NCI-H2081 treated with DMSO at 0.1 percent for 48 hours (cell line): Measurements from ENCODE around the gene AVPI1.
"Not testable (repeated sequence)": the region's sequence is repeated elsewhere in the genome, so short reads cannot be mapped to it uniquely, and the experiment has no call there.

Experiments
- DNase-seq: peaks from one replicate; lab custom pipeline; 2025; lab: John Stamatoyannopoulos, UW

Gene AVPI1

DNA sequence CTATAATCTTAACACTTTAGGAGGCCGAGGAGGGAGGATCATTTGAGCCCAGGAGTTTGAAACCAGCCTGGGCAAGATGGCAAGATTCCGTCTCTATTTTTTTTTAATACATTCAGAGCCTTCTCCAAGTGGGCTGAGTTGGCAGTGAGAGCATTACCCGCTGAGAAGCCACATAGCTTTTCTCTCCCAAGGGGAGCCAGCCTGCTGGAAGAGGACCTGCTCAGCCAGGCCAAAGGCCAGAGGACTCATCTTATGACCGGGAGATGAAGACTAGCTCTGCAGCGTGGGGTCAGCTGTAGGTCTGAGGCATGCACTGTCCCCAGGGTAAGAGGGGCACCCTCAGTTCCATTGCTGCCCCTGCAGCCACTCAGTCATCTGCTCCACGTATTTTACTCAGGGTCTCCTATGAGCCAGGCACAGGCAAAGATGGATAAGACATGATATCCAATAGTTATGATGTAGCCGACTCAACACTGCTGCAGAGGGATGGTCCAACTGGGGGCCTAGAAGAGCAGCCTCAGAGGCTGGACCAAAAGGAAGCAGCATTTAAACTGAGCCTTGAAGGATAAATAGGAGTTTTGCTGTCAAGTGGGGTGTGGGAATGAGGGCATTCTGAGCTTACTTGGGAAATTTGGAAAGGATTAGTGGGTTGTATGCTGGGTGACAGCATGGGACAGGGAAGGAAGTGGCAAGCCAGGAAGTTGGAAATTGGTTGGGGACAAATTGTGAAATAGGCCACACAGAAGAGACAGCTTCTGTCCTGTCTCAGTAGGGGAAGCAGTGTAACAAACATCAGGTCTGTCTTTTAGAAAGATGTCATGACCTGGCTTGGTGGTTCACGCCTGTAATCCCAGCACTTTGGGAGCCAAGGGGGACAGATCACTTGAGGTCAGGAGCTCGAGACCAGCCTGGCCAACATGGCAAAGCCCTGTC is 24.9 kb upstream of the AVPI1 start:
- no peak for DNase-seq

DNA sequence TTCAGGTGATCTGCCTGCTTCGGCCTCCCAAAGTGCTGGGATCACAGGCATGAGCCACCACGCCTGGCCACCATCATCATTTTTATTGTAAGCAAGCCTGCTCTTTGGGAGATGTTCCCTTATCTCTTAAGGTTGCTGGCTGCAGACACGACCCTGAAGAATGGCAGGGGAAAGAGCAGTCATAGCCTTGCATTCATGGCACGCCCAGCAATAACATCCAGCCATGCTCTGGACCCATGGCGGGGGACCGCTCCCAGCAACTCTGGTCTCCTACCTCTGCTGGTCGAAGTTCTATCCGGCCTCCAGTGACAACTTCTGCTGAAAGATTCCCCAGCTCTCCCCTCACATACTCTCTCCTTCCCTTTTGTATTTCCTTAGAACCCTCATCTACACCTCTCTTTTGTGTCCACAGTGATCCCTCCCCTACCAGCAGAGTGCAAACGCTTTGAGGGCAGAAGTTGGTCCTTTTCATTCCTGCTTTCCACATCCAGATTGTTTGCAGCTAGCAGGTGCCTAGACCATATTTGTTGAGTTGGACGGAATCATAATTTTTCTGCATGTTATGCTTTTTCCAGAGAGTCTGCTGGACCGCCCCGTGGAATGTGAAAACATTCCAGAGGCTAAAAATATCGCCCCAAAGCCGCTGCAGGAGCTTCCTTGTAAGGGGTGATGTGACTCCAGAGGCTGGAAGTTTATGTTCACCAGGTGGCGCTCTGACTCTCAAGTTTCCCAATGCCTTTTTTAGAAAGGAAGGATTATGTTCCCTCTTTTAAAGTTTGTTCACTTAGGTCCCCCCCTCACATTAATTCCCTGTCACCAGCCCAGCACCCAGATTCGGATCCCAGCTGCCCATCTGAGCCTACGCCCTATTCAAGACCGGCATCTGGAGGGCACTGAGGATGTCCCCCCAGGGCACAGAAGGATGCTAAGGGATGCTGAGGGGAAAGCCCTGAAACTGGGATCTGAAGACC is 22.2 kb upstream of the AVPI1 start:
- DNase-seq: no peak

DNA sequence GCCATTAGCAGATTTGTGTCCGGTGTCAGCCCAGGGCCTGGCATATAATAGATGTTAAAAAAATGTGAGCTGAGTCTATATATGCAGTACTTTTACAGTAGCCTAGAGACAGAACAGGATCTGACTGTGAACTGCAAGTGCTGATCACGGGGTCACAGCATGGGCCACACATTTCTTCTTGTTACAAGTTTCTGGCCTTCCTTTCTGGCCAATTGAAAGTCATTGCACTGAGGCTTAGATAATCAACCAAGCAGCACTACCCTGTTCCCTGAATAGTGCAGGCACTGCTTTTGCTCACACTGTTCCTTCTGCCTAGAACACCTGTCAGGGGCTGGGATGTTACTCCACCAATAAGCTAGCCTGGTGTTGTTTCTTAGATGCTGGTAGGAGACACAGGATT is 21.1 kb upstream of the AVPI1 start:
- no peak for DNase-seq

DNA sequence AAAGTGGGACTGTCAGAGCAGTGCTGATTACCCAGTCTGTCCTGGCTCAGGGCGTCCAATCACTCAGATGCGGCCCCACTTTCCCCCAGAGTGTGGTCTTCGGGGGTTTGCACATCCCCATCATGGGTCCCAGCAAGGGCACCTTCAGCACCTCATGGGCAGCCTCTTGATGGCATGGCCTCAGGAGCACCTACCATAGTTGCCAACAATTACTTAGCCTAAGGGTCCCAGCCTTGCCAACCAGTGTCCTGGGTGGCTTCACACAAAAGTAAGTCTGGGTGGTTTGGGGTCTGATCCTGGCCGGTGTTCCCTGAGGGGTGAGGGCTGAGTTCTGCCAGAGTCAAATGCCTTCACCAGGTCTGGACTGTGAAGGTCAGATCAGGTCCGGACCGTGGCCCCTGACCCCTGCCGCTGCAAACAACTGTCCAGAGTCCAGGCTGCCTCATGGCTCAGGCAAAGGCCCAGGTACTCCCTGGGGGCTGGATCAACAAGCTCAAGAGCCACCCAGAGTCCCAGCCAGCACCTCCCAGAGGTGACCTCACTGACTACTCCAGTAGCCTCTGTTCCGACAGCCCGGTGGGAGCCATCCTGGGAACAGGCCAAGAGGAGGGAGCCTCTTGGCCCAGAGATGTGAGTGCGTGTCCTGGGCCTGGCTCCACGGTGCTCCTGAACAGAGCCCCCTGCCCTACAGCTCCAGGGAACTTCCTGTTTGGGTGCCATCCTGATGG is 20.3 kb upstream of the AVPI1 start:
- no peak for DNase-seq

DNA sequence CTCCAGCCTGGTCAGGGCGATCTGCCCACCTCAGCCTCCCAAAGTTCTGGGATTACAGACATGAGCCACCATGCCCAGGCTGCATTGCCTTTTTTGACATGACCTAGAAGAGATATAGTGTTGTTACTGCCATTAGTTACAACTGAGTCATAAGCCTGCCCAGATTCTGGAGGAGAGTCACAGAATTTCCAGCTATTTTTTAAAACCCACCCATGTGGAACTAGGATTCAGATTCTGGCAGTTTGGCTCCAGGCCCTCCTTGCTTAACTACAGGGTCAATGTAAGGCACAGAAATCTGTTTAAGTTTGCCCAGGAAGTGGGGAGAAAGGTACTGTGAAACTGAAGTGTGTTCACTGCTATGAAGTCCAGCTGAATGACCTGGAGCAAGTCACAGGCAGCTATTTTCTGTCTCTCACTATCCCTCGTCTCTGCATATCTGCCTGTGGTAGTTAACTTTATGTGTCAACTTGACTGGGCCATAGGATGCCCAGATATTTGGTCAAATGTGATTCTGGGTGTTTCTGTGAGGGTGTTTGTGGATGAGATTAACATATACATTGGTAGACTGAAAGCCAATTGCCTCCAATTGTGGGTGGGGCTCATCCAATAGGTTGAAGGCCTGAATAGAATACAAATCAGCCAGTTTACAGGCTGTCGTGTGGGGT is 18.1 kb upstream of the AVPI1 start:
- no peak for DNase-seq

DNA sequence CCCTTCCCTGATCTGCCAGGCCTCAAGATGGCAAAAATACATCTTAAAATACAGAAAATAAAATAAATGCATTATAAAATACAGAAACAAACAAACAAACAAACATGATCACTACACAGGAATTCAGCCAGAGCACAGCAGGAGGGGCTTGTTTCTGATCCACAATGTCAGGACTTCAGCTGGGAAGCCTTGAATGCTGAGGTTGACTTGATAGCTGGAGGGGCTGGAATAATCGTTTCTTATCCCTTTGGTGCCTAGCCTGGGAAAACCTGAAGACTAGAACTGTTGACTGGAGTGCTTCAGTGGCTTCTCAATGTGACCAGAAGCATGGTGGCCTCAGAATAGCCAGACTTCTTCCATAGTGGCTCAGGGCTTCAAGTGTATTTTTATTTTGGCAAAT is 17.3 kb upstream of the AVPI1 start:
- no peak for DNase-seq

DNA sequence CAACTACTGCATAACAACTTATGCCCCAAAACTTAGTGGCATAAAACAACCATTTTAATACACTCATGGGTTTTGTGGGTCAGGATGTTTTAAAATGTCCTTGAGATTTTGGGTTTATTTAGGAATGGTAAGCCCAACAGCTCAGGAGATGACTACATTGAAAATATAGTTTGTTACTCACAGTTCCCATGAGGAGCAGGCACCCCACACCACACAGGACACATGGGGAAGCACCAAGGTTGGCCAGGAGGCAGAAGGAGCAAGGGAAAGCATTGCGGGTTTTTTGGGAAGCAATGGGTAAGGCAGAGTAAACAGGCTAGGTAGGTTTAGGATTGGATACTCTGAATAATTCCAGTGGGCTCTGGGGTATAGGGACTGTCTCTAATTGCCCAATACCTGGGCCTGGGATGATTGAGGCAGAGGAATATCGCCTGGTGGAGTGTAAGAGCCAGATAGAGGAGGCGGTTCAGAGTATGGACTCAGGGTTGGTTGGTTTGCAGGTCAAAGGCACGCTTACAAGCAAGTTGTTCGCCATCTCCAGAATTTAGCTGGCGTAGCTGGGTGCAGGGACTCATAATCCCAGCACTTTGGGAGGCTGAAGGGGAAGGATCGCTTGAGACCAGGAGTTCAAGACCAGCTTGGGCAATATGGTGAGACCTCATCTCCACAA is 16.5 kb upstream of the AVPI1 start:
- DNase-seq: no peak

DNA sequence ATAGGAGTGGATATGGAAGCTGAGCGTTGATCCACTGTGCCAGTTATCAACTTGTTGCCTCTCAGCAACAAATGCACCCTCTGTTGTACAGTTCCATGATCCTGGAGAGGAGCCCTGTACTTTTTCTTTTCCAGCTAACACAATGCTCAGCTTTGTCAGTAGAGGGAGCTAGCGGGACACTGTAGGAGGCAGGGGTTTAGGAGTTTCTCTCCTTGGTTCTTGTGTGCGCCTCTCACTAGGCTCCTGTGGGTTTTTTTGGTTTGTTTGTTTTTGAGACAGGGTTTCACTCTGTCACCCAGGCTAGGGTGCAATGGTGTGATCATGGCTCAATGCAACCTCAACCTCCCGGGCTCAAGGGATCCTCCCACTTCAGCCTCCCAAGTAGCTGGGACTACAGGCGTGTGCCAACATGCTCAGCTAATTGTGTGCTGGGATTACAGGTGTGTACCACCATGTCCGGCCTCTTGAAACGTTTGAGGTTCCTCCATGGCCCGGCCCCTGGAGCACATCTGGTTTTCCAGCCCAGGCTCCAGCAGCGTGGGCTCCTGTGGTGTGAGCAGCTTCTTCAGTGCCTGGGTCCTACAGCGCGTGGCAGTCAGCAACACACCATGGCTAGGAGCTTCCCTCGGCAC is 14.5 kb upstream of the AVPI1 start:
- DNase-seq: no peak

DNA sequence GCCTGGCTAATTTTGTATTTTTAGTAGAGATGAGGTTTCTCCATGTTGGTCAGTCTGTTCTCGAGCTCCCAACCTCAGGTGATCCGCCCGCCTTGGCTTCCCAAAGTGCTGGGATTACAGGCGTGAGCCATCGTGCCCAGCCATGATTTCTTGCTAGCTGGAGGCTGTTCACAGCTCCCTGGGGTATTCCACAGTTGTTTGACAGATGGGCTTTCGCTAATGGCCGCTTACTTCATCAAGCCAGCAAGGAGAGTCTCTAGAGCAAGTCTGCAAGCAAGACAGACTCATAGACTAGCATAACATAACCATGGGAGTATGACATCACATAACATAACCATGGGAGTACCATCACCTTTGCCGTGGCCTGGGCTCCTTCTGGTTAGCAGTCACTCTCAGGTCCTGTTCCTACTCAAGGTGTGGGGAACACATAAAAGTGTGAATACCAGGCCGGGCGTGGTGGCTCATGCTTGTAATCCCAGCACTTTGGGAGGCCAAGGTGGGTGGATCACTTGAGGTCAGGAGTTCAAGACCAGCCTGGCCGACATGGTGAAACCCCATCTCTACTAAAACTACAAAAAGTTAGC is 11.1 kb upstream of the AVPI1 start:
- not testable (repeated sequence) for DNase-seq

DNA sequence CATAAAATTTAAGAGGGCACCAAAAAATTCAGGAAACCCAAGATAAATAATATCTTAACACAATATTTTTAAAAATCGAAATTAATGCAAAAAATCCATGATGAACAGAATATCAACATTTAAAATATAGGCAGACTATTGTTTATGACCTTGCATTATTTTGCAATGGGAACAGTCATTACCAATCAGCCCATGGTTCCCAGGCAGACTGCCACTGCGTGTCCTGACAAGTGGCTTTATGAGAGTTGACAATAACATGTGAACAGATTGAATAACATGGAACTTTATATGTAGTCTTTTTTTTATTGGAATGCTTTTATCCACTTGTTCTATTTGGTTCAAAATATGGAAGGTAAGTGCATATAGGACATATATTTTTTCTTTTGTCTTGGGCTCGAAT is 3.1 kb upstream of the AVPI1 start:
- no peak for DNase-seq

DNA sequence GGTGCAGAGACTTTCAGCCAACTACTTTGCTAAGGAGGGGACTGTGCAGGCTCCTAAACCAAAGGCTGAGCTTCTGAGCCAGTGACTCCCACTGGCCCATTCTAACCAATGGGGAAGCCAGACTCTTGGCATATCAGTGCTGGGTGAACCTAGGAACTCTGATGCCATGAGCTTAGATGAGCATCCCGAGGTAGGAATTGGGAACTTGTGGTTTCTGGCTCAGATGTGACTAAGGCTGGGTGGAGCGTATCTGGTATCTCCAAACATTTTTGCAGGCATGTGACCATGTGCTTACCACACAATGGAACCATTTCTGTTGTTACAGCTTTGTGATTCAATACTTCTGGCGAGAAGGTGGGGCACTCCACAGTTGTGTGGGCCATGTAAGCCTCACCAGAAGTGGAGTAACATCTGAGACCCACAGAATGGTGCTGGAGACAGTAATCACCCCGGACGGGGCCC is 2.5 kb upstream of the AVPI1 start:
- DNase-seq: no peak

DNA sequence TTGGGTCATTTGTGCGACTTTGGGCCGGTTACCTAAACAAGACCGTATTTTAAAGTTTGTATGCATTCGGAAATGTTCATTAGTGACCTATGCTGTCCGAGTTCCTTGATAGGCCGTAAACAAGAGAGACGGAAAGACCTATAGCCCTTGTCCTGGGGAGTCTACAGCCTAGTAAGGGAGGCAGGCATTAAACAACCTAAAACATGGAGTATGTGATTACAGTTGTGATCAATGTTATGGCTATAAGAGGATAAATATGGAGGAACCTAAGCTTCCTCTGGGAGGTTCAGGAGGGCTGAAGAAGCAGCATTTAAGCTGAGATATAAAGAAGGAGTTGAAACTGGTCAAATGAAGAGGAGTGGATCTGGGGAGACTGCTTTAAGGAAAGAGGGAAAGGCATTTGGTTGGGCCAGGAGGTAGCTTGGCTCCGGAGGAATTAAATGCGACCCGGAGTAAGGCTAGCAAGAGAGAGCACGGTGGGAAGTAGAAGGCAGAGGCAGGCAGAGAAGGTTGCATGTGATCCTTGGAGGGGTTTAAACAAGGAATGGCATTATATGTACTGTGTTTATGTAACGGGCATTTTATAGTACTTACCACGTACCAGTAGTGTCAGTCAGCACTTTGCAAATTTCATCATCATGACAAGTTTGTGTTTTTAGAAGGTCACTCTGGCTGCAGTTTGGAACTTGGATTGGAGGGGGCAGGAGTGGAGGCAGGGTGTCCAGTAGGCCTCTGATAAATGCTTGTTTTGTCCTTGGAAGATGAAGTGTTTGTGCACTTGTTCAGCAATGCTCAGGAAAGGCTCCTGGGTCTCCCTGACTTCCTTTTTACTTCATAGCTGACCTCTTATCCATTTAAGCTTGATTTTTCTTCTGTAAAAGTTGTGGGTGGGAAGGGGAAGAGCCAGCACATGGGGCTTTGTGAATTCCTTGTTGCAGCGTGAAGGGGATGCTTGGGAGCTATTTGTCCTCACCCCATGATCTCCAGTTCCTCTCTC is 1.0 kb upstream of the AVPI1 start:
- no peak for DNase-seq

DNA sequence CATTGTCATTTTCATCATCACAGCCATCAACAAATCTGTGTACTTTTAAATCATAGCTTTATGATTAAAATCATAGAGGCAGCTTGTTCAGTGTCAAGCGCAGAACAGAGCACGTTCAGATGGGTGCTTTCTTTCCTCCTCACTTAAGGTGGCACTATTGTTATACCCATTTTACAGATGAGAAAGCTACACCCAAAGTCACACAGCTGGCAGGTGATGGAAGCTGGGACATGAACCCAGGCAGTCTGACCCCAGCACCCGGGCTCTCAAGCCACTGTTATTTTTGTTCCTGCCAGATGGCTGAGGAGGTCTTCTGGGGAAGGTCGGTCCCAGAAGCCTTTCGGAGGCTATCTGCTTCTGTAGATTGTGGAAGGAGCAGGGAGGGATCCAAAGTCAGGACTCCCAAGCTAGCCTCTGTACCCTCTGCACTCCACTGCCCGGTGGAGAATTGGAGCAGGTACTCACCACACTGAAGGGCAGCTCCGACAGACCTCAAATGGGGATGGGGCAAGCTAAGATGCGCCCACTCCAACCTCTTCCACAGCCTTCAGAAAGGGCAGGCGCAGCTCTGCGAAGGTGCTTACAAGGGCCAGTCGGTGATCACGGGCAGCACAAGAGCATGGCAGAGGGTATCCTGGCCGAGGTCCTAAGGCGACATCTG is 610 bp downstream of the AVPI1 start:
- DNase-seq: no peak

DNA sequence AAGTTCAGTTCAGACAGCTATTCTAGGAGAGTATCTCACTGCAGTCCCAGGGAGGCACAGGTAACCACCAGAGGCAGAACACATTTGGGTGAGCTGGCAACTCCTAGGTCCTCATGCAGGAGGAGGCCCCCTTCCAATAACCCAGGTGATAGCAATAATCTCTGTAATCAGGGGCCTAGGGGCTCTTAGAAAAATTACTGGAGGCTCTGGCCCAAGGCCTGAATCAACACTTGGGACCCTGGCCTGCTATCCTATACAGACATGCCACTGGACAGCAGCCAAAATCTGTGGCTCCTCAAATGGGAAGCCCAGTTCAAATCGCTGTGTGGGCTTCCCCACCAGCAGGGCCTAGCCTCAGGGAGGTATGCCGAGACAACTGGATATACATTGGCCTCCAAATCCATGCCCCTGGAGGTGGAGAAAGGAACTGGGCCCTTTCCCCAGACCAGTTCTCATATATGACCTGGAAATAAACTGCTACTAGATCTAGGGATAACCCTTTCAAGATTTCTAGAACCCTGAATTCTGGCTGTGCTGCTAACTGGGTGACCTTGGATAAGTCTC is 1.6 kb downstream of the AVPI1 start:
- no peak for DNase-seq

DNA sequence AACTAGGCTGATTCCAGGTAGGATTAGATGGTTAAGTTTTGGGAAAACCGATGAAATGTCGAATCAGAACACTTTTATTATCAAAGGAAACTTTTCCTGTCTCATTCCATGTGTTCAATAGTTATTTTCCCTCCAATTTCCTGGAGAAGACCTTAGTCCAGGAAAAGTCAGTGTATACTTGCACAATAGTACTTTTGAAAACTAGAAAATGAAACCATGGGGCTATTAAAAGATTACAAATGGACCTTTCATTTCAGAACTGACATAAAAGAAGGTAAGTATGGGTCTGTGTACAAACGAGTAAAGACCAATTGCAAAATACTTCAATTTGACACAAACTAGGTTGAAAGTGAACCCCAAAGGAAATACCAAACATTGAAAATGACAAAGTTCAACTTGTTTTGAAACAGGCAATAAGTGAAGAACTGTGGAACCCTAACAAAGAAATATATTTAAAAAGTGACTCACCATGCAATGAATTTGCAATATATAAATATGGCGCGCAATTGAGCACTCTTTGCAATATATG is 2.1 kb downstream of the AVPI1 start:
- DNase-seq: no peak

DNA sequence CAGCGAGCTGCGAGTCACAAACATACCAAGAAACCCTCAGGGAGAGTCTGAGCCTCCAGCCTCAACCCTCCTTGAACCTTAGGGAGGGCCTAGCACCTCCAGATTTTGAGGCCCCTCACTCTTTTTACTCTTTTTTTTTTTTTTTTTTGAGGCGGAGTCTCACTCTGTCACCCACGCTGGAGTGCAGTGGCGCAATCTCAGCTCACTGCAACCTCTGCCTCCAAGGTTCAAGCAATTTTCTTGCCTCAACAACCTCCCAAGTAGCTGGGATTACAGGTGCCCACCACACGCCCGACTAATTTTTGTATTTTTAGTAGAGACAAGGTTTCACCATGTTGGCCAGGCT is 2.7 kb downstream of the AVPI1 start:
- not testable (repeated sequence) for DNase-seq

DNA sequence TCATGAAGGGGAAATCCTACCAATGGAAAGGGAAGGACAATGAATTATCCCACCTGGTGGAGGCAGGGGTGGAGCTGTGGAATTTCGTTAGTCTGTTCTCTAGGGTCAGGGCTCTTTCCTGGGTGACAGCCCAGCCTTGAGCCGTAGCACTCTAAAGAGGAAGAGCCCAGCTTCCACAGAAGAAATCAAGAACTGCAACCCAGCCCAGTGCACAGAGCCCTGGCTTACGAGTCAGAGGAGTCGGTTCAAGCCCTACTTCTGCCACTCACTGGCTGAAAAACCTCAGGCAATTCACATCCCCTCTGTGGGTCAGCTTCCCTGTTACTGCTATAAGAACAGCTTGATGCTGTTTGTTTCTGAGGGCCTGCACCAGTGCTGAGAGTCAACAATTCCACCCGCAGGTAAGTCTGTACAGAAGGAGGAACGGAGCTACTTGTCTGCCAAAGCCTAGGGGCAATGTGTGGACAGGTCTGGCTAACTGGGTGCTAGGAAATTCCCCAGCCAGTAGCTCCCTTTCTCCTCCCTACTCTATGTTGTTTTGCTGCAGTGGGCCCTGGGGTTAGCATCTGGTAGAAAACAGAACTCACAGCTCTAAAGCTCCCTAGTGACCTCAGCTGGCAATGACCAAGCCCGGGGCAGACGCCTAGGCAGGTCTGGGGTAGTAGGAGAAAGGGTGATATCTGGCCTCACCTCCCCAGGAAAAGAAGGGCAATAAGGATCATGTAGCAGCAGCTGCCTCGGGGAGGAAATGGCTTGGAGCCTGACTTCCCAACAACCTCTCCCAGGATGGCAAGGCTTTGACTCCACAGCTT is 3.3 kb downstream of the AVPI1 start:
- no peak for DNase-seq
